Peyer's patch (tissue), 4 donors: ENCODE data around the gene CELF3.

Experiments used
- POLR2A ChIP-seq, 2 donors: fragments of 450-650 bp; IDR thresholded peaks; one replicate each; pipeline ENCODE4 v1.5.1; 2017; ENCODE audit warnings: antibody characterized with exemption in 2 of 2, mild to moderate bottlenecking in 2 of 2, moderate library complexity in 2 of 2
- TF ChIP-seq, protein P1 (sequence below), 6 experiments: fragments of 450-650 bp in 4 of 6; fragments of 200-600 bp in 2 of 6; sonication (generic) in 1 of 6; IDR thresholded peaks; one replicate each; pipeline ENCODE4 v1.5.1; 2017 to 2019; ENCODE audit warnings: antibody characterized with exemption in 6 of 6, mild to moderate bottlenecking in 3 of 6, moderate library complexity in 1 of 6

DNA sequence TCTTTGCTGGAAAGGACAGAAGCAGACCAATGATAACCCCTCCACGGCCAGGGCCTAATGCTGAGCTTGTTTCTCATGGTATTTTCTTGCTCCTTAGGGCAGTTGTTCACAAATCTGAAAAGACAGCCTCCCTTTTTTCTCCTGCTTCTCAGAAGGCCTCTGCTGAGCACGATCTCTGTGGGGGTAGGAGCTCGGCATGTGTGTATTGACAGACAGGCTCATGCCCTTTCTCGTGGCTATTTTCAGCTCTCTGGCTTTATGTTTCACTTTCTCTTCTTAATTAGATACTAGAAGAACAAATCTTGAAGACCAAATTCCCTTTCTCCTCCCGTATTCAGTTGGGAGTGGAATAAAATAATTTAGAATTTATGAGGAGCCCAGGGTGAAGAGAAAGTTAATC, 4.0 kb upstream of the CELF3 start:
- TF ChIP-seq, protein P1, sequence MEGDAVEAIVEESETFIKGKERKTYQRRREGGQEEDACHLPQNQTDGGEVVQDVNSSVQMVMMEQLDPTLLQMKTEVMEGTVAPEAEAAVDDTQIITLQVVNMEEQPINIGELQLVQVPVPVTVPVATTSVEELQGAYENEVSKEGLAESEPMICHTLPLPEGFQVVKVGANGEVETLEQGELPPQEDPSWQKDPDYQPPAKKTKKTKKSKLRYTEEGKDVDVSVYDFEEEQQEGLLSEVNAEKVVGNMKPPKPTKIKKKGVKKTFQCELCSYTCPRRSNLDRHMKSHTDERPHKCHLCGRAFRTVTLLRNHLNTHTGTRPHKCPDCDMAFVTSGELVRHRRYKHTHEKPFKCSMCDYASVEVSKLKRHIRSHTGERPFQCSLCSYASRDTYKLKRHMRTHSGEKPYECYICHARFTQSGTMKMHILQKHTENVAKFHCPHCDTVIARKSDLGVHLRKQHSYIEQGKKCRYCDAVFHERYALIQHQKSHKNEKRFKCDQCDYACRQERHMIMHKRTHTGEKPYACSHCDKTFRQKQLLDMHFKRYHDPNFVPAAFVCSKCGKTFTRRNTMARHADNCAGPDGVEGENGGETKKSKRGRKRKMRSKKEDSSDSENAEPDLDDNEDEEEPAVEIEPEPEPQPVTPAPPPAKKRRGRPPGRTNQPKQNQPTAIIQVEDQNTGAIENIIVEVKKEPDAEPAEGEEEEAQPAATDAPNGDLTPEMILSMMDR (IDR thresholded peaks at IDR 0.05) = no peak
- no peak for TF ChIP-seq POLR2A (IDR thresholded peaks at IDR 0.05)
